CD1c-positive myeloid dendritic cell (primary cell): ENCODE results near the gene ECE1.

Experiments used
- DNase-seq: peaks from one replicate; pipeline ENCODE4 v3.0.0-alpha.2; 2016; ENCODE audit errors: extremely low spot score

Gene ECE1

GRCh38 chr1:21269461-21270085 is 20.7 kb downstream of the ECE1 start:
- DNase-seq = no peak

DNA sequence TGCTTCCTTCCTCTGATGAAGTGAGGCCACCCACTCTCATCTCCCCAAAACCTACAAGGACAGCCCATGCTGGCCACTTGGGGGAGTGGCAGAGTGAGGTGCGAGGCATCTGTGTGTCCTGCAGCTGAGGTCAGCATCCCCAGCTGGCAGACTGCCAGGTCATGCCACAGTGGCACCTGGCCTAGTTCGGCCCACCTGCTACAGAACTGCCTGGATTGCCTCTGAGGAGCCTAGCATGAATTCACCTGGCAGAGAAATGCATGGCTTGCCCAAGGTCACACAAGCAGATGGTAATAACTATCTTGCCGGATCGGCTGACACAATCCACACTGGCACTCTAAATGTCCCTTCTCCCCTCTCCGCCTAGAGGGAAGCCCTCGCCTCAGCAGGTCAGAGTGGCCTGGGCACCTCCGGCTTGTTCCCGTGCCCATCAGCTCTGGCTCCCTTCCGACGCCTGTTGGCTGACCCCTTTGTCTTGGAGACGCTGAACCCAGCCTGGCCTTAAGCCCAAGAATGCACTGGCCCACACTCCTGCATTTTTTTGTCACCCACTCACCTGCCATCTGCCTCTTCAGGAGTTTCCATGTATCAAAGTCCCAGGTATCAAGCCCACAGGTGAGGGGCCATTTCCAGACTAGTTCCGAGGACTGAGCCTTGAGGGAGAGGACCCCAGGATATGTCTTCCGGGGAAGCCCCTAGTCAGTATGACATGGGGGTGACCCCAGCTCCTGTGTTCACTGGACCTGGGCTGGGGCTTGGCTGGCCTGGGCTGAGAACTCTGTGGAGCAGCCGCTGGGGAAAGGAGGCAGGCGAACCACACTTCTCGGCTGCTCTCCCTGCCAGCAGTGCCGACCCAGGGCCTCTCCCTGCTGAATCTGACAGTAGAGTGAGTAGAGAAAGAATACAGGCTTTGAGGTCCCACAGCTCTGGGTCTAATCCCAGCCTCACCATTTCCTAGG is 21.7 kb downstream of the ECE1 start:
- DNase-seq = no peak

- DNase-seq = no peak
These were observed 22.8 kb downstream of the ECE1 start for GRCh38 chr1:21267191-21268077.

DNA sequence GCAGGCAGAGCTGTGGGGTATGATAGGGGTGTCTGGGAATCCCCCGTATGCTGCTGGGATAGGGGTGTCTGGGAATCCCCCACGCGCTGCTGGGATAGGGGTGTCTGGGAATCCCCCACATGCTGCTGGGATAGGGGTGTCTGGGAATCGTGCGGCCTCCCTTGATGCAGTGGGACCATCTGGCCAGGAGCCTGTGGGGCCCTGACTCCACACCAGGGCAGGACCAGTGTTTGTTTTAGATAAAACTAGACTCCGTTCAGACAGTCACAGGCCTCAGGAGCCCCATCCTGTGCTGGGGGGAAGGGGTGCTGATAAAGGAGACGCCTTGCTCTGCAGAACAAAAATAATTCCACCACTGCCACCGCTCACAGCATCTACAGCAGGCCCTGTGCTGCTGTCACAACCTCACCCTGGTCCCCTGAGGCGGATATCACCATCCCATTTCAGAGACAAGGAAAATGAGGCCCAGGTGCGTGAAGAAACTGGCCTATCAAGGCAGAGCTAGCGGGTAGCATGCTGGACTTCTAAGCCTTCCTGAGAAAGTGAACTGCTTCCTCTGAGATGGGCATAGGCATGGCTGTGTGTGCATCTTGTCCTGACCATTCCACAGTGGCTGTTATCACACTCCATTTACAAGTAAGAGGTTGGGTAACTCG is 24.0 kb downstream of the ECE1 start:
- DNase-seq = no peak

DNA sequence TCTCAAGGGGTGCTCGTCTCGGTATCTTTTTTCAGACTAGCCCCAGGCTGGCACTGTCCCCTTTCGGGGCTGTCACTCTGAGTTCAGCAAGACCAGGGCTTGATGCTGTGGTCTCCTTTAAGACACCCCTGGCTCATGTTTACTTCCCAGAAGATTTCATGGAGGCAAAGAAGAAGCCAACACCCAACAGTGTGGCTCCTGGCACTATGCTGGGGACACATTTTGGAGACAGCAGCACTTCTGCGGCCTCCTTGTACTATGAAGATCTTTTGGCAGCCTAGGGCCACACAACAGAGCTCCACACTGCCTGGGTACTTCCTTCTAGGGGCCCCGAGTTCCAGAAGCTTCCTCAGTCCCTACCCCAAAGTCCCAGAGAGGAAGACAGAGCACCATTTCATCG is 24.6 kb downstream of the ECE1 start:
- DNase-seq = no peak

DNA sequence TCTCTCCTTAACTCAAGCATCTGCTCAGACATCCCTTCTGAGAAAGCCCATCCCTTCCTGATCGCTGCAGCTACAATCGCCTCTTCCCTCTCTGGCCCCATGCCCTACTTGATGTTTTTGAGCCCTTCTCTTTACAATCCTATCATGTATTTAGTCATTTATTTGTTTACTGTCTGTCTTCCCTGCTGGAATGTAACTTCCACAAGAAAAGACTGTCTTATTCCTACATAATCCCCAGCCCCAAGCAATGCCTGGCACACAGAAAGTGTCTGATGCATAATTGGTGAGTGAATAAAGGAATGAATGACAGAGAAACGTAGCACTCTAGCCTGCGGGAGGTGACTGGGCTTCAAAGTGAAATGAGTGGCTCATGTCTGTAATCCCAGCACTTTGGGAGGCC is 25.4 kb downstream of the ECE1 start:
- no peak for DNase-seq

DNA sequence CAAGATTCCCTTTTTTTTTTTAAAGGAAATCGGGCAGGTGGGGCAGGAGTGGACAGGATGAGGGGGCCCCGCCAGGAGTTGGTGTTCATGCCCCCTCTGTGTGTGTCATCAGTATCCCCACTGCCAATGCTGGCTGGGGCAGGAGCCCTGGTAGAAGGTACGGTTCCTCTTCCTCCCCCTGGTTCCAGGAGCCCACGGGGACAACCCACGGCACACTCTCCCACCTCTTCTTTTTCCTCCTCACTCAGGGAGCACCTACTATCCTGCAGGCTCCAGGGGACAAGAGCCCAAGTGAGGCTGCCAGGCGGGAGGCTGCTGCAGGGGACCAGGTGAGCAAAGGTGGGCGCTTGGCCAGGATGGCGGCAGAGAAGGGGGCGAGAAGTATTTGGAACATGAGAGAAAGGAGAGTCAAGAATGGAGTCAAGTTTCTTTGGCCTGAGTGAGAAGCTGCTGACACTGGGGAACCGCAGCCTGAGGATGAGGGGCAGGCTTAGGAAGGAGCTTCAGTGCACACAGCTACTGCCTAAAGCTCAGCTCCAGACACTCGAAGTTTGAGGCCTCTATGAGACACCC is 26.5 kb downstream of the ECE1 start:
- no peak for DNase-seq

- no peak for DNase-seq
These were observed 27.2 kb downstream of the ECE1 start for GRCh38 chr1:21263052-21263429.

DNA sequence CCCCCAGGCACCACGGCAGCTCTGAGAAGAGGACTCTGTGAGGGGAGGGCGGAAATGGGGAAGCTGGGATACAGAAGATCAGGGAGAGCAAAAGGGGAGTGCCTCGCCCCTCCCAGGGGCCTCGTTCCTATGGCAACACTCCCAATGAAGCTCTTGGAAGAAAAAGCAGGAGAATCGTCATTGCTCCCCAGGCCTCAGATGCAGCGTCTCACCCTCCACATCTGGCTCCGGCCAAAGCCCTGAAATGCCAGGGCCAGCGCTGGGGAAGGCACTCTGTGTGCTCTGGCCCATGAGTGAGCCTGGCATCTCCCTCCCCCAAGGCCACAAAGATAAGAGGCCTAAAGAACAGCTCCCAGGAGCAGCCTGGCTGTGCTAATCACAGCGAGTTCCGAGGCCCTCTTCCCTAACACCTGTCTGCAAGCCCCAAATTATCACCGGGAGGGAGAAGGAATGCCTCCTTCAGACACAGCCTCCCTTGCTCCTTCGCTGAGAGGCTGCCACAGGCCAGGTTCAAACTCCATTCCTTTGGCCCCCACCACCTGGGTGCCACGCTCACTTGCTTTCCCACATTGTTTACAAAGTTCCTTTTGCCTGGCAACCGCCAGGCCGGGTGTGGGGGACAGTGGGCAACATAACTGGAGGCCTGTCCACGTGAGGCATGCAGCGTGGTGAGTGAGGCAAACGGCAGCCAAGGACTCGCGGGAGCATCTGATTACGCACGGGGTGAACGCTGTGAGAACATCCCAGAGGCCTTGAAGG is 27.8 kb downstream of the ECE1 start:
- peak; percentile 27 for DNase-seq

DNA sequence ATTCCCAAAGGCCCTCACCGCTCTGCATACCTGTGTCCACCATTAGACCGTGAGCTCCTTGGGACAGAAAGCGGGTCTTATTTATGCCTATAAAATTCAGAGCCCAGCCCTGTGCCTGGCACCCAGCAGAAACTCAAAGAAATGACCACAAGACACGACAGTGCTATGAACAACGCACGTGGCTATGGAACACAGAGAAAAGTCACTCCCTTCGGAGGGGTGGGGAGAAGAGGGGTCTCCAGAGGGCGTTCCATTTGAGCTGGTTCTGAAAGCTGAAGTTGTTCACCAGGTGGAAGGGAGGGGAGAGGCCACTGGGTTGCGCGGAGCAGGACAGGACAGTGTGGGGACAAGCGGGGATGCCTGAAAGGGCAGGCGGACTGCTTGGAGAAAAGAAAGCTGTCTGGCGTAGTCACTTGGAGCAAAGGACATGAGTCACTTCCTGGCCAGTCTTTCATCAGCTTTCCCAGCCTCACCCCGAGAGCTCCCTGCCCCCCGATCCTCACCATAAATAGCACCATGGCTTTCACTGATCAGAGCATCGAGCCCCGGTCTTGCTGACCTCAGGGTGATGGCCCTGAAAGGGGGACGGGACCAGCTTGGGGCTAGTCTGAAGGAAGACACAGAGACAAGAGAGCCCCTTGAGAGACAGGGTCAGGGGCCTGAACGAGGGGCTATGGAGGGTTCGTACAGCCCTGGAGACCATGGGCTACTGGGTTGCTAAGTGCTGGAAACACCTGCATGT is 28.5 kb downstream of the ECE1 start:
- DNase-seq = peak; percentile 52

DNA sequence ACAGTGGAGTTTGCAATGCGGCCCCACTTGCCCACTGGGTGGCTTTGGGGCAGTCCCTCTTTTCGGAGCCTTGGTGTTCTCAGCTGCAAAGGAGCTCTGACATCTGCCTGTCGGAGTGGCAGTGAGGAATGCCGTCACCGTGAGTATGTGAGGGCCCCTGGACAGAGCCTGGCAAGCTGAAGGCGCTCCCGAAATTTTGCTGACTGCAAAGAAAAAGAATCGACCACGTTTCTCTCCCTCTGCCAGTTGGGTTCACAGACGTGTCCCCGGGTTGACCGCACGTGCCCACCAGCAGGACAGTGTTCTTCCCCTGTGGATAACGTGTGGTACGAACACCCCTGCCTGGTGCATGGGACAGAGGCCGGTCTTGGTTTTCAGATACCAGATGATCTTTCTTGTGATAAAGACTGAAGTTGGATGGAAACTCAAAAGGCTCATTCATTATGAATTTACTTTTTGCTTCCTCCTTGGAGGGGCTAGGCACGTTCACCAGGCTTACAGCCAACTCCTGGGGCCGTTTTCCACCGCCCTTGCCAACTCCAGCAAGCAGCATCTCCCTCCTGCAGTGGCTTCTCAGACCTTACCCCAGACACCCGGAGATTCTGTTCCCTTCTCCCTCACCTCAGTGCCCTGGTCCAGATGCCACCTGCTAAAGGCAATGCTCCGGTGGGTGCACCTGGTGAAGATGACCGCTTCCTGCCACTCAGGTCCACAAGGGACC is 29.7 kb downstream of the ECE1 start:
- no peak for DNase-seq

DNA sequence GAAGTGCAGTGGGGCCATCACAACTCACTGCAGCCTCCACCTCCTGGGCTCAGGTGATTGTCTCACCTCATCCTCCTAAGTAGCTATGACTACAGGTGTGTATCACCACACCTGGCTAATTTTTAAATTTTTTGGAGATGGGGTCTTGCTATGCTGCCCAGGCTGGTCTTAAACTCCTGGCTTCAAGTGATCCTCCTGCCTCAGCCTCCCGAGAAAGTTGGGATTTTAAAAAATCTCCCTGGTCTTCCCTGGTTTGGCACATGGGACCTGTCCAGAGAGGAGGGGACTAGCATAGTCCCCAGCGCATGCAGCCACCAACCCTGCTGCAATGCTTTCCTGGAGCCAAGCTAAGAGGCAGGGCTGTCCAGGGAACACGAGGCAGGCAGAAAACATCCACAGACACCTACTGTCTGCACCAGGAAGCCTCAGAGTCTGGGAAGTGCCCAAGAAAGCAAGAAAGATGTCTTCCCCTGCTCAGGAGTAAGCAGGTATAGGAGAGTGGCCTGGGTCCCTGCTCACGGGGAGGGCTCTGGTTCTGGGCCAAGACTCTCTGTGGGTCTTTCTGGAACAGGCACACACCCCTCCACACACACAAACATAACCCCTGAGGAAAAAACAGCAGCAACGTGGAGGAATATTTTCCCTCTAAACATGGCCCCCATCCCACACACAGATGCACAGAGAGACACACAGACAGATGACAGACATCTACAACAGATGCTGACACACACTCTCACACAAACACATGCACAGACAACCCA is 30.8 kb downstream of the ECE1 start:
- DNase-seq = no peak

GRCh38 chr1:21258331-21259134 is 31.7 kb downstream of the ECE1 start:
- no peak for DNase-seq

DNA sequence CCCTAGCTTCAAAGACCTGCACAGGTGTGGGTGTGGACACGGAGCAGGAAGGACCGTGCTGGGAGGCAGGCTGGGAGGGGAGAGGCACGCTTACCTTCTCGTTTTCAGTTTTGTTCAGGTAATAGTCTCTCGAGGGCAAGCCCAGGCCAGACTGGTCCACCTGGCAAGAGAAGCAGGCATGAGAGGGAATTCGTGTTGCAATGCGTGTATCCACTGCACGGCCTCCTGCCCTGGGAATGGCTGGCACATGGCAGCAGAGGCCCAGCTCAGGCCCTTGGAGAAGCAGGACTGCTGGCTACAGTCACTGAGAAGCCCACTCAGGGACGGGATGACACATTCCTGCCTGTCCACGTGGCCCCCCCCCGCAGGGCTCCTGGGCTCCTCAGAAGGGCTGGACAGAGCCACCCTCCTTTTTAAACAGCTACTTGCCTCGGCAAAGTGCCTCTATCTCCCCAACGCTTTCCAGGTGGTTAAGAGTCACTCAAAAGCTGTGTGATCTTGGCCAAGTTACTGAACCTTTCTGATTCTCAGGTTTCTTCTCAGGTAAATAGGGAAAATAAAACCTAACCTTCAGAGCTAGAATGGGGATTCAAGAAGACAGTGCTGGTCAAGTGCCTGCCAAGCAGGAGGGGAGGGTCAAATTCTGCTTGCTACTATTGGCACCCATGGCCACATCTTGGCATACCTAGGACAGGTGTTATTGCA is 32.7 kb downstream of the ECE1 start:
- DNase-seq = no peak

DNA sequence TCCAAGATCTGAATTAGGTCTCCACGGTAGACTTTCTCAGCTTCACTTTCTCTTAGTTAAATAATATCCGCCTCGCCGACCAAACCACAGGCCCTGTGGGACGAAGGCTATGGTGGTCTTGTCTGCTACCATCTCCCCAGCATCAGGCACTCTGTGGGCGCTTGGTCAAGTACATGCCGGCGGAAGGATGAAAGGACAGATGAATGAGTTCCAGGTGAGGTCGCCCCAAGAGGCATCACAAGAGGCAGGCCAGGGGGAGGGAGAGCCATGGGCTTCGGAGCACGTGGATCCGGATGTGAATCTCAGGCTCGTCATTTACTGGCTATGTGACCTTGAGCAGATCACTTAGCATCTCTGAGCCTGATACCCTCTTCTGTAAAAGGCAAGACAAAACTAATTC is 33.5 kb downstream of the ECE1 start:
- no peak for DNase-seq

- no peak for DNase-seq
These were observed 34.3 kb downstream of the ECE1 start for GRCh38 chr1:21255943-21256320.
